GM12801 (cell line): ENCODE data around the gene CYTH1.

Experiments used
- CTCF ChIP-seq: IDR thresholded peaks from one replicate; pipeline ENCODE4 v1.5.1; 2011; ENCODE audit warnings: control low read depth; ENCODE audit not compliant: insufficient read length; ENCODE audit errors: extremely low read depth

Gene CYTH1

GRCh38 chr17:78678222-78678557 is 103.9 kb downstream of the CYTH1 start:
- TF ChIP-seq CTCF: no peak

GRCh38 chr17:78677303-78678221 is 104.5 kb downstream of the CYTH1 start:
- no peak for TF ChIP-seq CTCF

- no peak for TF ChIP-seq CTCF
These were observed 105.4 kb downstream of the CYTH1 start for GRCh38 chr17:78676412-78677302.

GRCh38 chr17:78675836-78676235 is 106.2 kb downstream of the CYTH1 start:
- no peak for TF ChIP-seq CTCF

GRCh38 chr17:78675316-78675616 is 106.8 kb downstream of the CYTH1 start:
- TF ChIP-seq CTCF: no peak

- no peak for TF ChIP-seq CTCF
These were observed 107.3 kb downstream of the CYTH1 start for GRCh38 chr17:78674595-78675315.

- no peak for TF ChIP-seq CTCF
These were observed 107.9 kb downstream of the CYTH1 start for GRCh38 chr17:78674156-78674555.
